ENCODE results near the gene USP3. TPM values are rescaled to one million over a fixed set of nuclear protein-coding genes. Genes with fewer than 3 reads are reported as not detected.
"Not testable (repeated sequence)": the region's sequence is repeated elsewhere in the genome, so short reads cannot be mapped to it uniquely, and the experiment has no call there.

Gene USP3
- total RNA-seq, 2 donors from 2014 or later: 66.5 to 78.0 TPM

DNA sequence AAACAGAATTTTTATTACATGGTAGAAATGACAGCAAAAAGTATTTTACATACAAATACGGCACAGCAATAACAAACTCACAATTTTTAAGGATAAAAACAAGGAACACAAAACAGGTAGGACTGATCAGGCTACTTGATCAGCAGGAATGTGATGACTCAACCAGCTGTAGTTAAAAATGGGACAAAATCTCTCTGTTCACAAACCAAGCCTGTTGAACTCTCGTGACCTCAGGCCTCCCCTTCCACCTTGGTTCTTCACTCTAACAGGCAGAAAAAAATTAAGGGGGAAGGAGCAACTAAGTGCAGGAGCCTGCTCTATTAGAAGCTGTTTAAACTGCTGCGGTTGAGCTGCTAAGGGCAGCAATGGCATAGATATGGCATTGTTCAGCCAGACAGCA lies 111.5 kb downstream of the USP3 start:
- no peak for ATAC-seq (replicated peaks in 1 of 2)
- DNase-seq: no peak
- no peak overlapping the region for H3K4me3 Mint-ChIP-seq
- H3K36me3 Mint-ChIP-seq (ENCODE audit: insufficient read depth in 2 of 2): peaks cover 10 to 18% of the 10 kb centered on the region in 2 donors
- H3K27ac Mint-ChIP-seq: no peak overlapping the region
- H3K27me3 Mint-ChIP-seq (ENCODE audit: low read depth): no peaks in the 10 kb centered on the region
- H3K9me3 Mint-ChIP-seq: peaks cover 0 to 4% of the 10 kb centered on the region in 2 donors
- peaks cover 6% of the 10 kb centered on the region for H3K4me1 Mint-ChIP-seq (ENCODE audit: low read depth)

- H3K4me1 Mint-ChIP-seq (ENCODE audit: low read depth); ATAC-seq (replicated peaks in 1 of 2); H3K27ac Mint-ChIP-seq; H3K27me3 Mint-ChIP-seq (ENCODE audit: low read depth); DNase-seq; H3K9me3 Mint-ChIP-seq; H3K4me3 Mint-ChIP-seq: not testable (repeated sequence)
- peaks cover 11 to 23% of the 10 kb centered on the region in 2 donors for H3K36me3 Mint-ChIP-seq (ENCODE audit: insufficient read depth in 2 of 2)
Observed at GRCh38 chr15:63617147-63617546, 112.8 kb downstream of the USP3 start.

DNA sequence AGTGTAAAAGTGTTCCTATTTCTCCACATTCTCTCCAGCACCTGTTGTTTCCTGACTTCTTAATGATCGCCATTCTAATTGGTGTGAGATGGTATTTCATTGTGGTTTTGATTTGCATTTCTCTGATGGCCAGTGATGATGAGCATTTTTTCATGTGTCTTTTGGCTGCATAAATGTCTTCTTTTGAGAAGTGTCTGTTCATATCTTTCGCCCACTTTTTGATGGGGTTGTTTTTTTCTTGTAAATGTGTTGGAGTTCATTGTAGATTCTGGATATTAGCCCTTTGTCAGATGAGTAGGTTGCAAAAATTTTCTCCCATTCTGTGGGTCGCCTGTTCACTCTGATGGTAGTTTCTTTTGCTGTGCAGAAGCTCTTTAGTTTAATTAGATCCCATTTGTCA lies 113.2 kb downstream of the USP3 start:
- H3K27me3 Mint-ChIP-seq (ENCODE audit: low read depth); H3K4me1 Mint-ChIP-seq (ENCODE audit: low read depth); H3K27ac Mint-ChIP-seq; DNase-seq; H3K9me3 Mint-ChIP-seq; ATAC-seq (replicated peaks in 1 of 2); H3K4me3 Mint-ChIP-seq: not testable (repeated sequence)
- H3K36me3 Mint-ChIP-seq (ENCODE audit: insufficient read depth in 2 of 2): peaks cover 11 to 26% of the 10 kb centered on the region in 2 donors

- not testable (repeated sequence) for ATAC-seq (replicated peaks in 1 of 2); H3K4me1 Mint-ChIP-seq (ENCODE audit: low read depth); H3K9me3 Mint-ChIP-seq; H3K27me3 Mint-ChIP-seq (ENCODE audit: low read depth); H3K4me3 Mint-ChIP-seq; DNase-seq; H3K27ac Mint-ChIP-seq
- H3K36me3 Mint-ChIP-seq (ENCODE audit: insufficient read depth in 2 of 2): peaks cover 15 to 30% of the 10 kb centered on the region in 2 donors
Observed at GRCh38 chr15:63620760-63621159, 116.4 kb downstream of the USP3 start.

GRCh38 chr15:63623232-63623969 lies 119.0 kb downstream of the USP3 start:
- DNase-seq (no peak), ATAC-seq (replicated peaks in 1 of 2) (no peak)
- H3K4me1 Mint-ChIP-seq (ENCODE audit: low read depth): peaks cover 5% of the 10 kb centered on the region
- peaks cover 0 to 2% of the 10 kb centered on the region in 2 donors for H3K9me3 Mint-ChIP-seq
- H3K27ac Mint-ChIP-seq: no peak overlapping the region
- no peak overlapping the region for H3K4me3 Mint-ChIP-seq
- no peaks in the 10 kb centered on the region for H3K27me3 Mint-ChIP-seq (ENCODE audit: low read depth)
- H3K36me3 Mint-ChIP-seq (ENCODE audit: insufficient read depth in 2 of 2): peaks cover 12 to 35% of the 10 kb centered on the region in 2 donors

DNA sequence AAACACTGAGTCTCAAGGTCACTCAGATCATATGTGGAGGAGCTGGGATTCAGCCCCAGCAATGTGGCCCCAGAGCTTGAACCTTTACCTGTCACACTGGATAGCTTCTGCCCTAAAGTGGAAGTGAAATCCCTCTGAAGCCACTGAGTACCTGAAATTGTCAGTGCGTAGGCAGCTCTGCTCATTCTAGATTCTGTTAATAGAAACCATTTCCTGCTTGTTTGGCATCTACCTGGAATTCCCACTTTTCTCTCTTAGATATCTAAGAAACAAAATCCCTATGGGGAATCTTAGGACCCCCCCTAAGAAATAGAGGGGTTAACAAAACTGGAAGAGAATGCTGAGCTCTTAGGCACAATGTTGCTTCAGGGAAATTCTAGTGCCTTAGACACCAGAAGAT lies 122.6 kb downstream of the USP3 start:
- Mint-ChIP-seq H3K36me3 (ENCODE audit: insufficient read depth in 2 of 2) (peaks cover 9 to 31% of the 10 kb centered on the region in 2 donors), H3K4me1 (ENCODE audit: low read depth) (peaks cover 5% of the 10 kb centered on the region), H3K4me3 (no peak overlapping the region), H3K9me3 (no peaks in the 10 kb centered on the region), H3K27me3 (ENCODE audit: low read depth) (no peaks in the 10 kb centered on the region), H3K27ac (peak overlapping the region; percentile 24)
- DNase-seq (no peak), ATAC-seq (replicated peaks in 1 of 2) (no peak)

DNA sequence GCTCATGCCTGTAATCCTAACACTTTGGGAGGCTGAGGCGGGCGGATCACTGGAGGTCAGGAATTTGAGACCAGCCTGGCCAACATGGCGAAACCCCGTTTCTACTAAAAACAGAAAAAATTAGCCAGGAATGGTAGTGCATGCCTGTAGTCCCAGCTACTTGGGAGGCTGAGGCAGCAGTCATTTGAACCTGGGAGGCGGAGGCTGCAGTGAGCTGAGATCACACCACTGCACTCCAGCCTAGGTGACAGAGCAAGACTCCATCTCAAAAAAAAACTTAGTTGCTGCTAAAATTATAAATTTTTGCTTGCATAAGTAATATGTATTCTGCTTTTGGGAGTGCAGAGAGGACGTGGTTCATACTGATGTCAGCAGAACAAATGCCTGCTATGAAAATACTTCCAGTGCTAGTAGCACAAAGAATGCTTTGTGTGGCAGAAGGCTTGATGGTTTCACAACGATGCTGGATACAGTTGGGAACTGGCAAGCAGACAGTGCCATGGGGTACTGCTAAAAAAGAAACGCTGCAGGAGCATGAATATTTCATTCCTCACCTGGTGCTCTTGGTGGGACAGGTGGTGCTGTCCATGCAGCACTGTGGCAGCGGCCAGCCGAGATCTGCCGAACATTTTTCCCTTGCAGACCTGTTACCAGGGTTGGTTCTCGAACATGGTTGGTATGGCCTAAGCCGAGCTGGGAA lies 123.9 kb downstream of the USP3 start:
- peaks cover 5% of the 10 kb centered on the region for H3K4me1 Mint-ChIP-seq (ENCODE audit: low read depth)
- peak overlapping the region; percentile 44 for H3K27ac Mint-ChIP-seq
- H3K27me3 Mint-ChIP-seq (ENCODE audit: low read depth): no peaks in the 10 kb centered on the region
- H3K9me3 Mint-ChIP-seq: no peaks in the 10 kb centered on the region
- ATAC-seq (replicated peaks in 1 of 2) (no peak), DNase-seq (no peak)
- no peak overlapping the region for H3K4me3 Mint-ChIP-seq
- H3K36me3 Mint-ChIP-seq (ENCODE audit: insufficient read depth in 2 of 2): peaks cover 9 to 26% of the 10 kb centered on the region in 2 donors

- Mint-ChIP-seq H3K27ac (no peak overlapping the region), H3K4me1 (ENCODE audit: low read depth) (peaks cover 5% of the 10 kb centered on the region), H3K27me3 (ENCODE audit: low read depth) (no peaks in the 10 kb centered on the region), H3K4me3 (no peak overlapping the region), H3K9me3 (no peaks in the 10 kb centered on the region), H3K36me3 (ENCODE audit: insufficient read depth in 2 of 2) (peaks cover 7 to 23% of the 10 kb centered on the region in 2 donors)
- DNase-seq: no peak
- ATAC-seq (replicated peaks in 1 of 2): no peak
Observed at GRCh38 chr15:63630036-63630751, 125.8 kb downstream of the USP3 start.

DNA sequence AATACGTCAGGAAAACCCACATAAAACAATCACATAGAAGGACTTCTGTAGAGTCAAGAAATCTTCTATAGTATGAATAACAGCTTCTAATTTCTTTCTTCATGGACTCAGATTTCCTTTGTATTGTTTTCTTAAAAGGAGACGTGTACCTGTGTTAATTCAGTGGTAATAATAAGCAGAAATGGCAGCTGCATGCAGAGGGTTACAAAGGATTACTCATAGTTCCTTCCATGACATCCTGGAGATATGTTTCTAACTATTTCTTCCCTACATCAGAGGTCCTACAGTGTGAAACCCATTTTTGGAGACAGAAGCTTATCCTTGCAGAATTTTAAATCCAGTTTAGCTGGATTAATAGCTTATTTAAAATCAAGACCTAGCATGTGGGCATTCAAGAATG lies 128.9 kb downstream of the USP3 start:
- H3K9me3 Mint-ChIP-seq: no peaks in the 10 kb centered on the region
- no peaks in the 10 kb centered on the region for H3K27me3 Mint-ChIP-seq (ENCODE audit: low read depth)
- no peak for ATAC-seq (replicated peaks in 1 of 2)
- DNase-seq: no peak
- no peak overlapping the region for H3K27ac Mint-ChIP-seq
- H3K36me3 Mint-ChIP-seq (ENCODE audit: insufficient read depth in 2 of 2): peaks cover 5 to 16% of the 10 kb centered on the region in 2 donors
- H3K4me3 Mint-ChIP-seq: no peak overlapping the region
- H3K4me1 Mint-ChIP-seq (ENCODE audit: low read depth): peaks cover 8% of the 10 kb centered on the region

DNA sequence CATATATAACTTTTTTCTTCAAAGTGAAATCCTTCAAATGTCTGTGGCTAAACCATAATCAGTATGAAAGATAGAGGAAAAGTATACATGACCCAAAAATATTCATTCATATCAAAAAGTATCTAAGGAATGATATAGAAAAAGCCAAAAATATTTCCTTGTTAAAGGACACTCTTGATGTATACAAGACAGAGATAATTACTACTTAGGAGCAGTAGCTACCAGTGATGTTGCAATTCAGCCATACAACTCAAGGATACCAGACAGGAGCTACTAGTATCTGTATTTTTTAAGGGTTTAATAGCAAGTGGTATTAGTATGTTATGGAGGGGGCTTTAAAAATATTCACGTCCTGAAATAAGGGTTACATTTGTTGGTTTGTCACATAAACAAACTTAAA lies 129.8 kb downstream of the USP3 start:
- ATAC-seq (replicated peaks in 1 of 2) (no peak), DNase-seq (no peak)
- no peaks in the 10 kb centered on the region for H3K27me3 Mint-ChIP-seq (ENCODE audit: low read depth)
- peaks cover 17% of the 10 kb centered on the region for H3K4me1 Mint-ChIP-seq (ENCODE audit: low read depth)
- H3K9me3 Mint-ChIP-seq: no peaks in the 10 kb centered on the region
- no peak overlapping the region for H3K4me3 Mint-ChIP-seq
- H3K36me3 Mint-ChIP-seq (ENCODE audit: insufficient read depth in 2 of 2): peaks cover 3 to 16% of the 10 kb centered on the region in 2 donors
- H3K27ac Mint-ChIP-seq: peak overlapping the region; percentile 81

DNA sequence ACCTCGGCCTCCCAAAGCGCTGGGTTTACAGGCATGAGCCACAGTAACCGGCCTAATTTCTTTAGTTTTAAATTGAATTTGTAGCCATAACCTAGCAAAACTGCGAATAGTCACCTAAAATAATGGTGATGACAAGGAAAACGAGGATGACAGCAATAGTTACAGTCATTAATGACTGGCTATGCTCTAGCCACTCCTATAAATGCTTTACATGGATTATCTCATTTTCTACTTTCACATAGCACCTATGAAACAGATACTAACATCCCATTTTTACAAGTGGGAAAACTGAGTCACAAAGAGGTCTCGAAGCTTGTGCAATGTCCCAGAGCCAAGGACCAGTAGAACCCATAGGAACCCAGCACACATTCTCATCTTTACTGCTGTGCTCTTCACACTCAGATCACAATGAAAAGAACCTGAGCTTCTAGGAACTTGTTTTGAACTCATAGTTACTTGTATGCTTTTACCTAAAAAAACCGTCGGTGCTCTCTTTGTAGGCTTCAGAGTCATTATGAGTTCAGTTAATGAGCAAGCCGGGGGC lies 132.2 kb downstream of the USP3 start:
- ATAC-seq (replicated peaks in 1 of 2) (peak in 1 of 2 donors; percentile 68), DNase-seq (no peak)
- Mint-ChIP-seq H3K36me3 (ENCODE audit: insufficient read depth in 2 of 2) (peaks cover 2 to 14% of the 10 kb centered on the region in 2 donors), H3K4me3 (no peak overlapping the region), H3K4me1 (ENCODE audit: low read depth) (peaks cover 17% of the 10 kb centered on the region), H3K27ac (no peak overlapping the region), H3K27me3 (ENCODE audit: low read depth) (no peaks in the 10 kb centered on the region), H3K9me3 (no peaks in the 10 kb centered on the region)

- H3K9me3 Mint-ChIP-seq: no peaks in the 10 kb centered on the region
- peak; percentile 4 to 7 for DNase-seq
- no peaks in the 10 kb centered on the region for H3K27me3 Mint-ChIP-seq (ENCODE audit: low read depth)
- H3K36me3 Mint-ChIP-seq (ENCODE audit: insufficient read depth in 2 of 2): peaks cover 2 to 11% of the 10 kb centered on the region in 2 donors
- H3K4me1 Mint-ChIP-seq (ENCODE audit: low read depth): peaks cover 17% of the 10 kb centered on the region
- H3K4me3 Mint-ChIP-seq: no peak overlapping the region
- ATAC-seq (replicated peaks in 1 of 2): peak; percentile 83 to 85
- no peak overlapping the region for H3K27ac Mint-ChIP-seq
Observed at GRCh38 chr15:63638839-63639238, 134.4 kb downstream of the USP3 start.

- no peak for ATAC-seq (replicated peaks in 1 of 2)
- H3K27ac Mint-ChIP-seq: no peak overlapping the region
- no peak for DNase-seq
- H3K4me3 Mint-ChIP-seq: no peak overlapping the region
- H3K4me1 Mint-ChIP-seq (ENCODE audit: low read depth): peaks cover 17% of the 10 kb centered on the region
- H3K27me3 Mint-ChIP-seq (ENCODE audit: low read depth): no peaks in the 10 kb centered on the region
- H3K9me3 Mint-ChIP-seq: no peaks in the 10 kb centered on the region
- peaks cover 2 to 13% of the 10 kb centered on the region in 2 donors for H3K36me3 Mint-ChIP-seq (ENCODE audit: insufficient read depth in 2 of 2)
Observed at GRCh38 chr15:63640146-63640545, 135.8 kb downstream of the USP3 start.
